ENCODE results near the gene HRAS. TPM values are rescaled to one million over a fixed set of nuclear protein-coding genes. Genes with fewer than 3 reads are reported as not detected.

HRAS gene
- total RNA-seq, 1 experiment from 2014 or later, result 104 TPM

DNA sequence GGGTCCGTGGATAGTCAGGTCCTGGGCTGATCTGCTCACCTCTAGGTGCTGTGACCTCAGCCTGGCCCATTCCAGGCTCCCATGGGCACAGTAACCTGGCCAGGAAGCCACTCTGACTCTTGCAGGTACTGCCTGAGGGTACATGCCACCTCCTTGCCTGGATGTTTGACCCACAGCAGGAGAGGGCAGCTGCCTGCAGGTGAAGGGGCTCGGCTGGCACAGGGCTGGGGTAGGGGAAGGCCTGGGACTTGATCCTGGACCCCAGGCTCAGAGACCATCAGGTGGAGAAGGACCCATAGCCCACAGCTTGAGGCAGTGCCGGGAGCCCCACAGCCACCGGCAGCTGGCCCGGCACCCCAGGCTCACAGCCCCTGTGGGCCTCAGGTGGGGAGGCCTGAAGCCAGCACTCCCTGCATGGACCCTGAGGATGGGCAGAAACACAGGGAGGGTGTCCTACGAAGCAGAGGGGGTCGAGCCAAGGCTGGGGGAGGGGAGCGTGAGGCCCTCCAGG lies 4.7 kb upstream of the HRAS start:
- ATAC-seq (no peak), DNase-seq (ENCODE audit: low read depth, low spot score) (no peak)
- Histone ChIP-seq H3K36me3 (ENCODE audit: control insufficient read depth in 1 of 2, insufficient read depth in 2 of 2, low read length in 2 of 2) (no peaks in the 10 kb centered on the region), H3K9me2 (ENCODE audit: insufficient read depth) (no peaks in the 10 kb centered on the region), H3K9me3 (ENCODE audit: control insufficient read depth in 1 of 2, insufficient read depth in 1 of 2, low read depth in 1 of 2, low read length in 2 of 2) (no peaks in the 10 kb centered on the region), H3K4me2 (ENCODE audit: low read length) (no peak overlapping the region), H3K27me3 (ENCODE audit: insufficient read depth, low read length) (no peaks in the 10 kb centered on the region), H3K9ac (ENCODE audit: low read length) (no peak overlapping the region), H3K4me3 (replicated peaks in 1 of 2; ENCODE audit: low read depth in 1 of 2, low read length in 2 of 2) (no peak overlapping the region), H2AFZ (ENCODE audit: low read depth, low read length, poor library complexity, severe bottlenecking) (no peak overlapping the region), H3K79me2 (ENCODE audit: insufficient read depth, low read length) (peaks cover 7% of the 10 kb centered on the region; the same call in 1 of the 2 replicates), H3K27ac (ENCODE audit: low read depth, low read length) (no peak overlapping the region), H4K20me1 (ENCODE audit: insufficient read depth) (no peaks in the 10 kb centered on the region), H3K4me1 (ENCODE audit: control insufficient read depth in 1 of 2, insufficient read depth in 2 of 2, low read length in 2 of 2) (peaks cover 9 to 24% of the 10 kb centered on the region in 2 experiments; a peak in 3 of 4 replicates)
- RAD21 ChIA-PET (ENCODE audit: low non-redundant PET in 1 of 2, low total read pairs in 2 of 2, uncharacterized antibody in 2 of 2, unreplicated experiment in 2 of 2), result no interaction called here
- TF ChIP-seq EZH2phosphoT487 (IDR thresholded peaks at IDR 0.05; ENCODE audit: borderline replicate concordance), result no peak
- TF ChIP-seq RAD21 (IDR thresholded peaks at IDR 0.05; ENCODE audit: low read depth), result no peak
- no peak for TF ChIP-seq ELF1 (IDR thresholded peaks at IDR 0.05; ENCODE audit: borderline replicate concordance, low read depth)
- TF ChIP-seq EZH2 (IDR thresholded peaks at IDR 0.05), result no peak
- no peak for TF ChIP-seq JUND (IDR thresholded peaks at IDR 0.05)
- no peak for TF ChIP-seq POLR2A (IDR thresholded peaks at IDR 0.05; ENCODE audit: borderline replicate concordance, extremely low read depth, insufficient read depth, insufficient read length)
- no peak for TF ChIP-seq ATF3 (IDR thresholded peaks at IDR 0.05)
- no peak for TF ChIP-seq SIN3A (IDR thresholded peaks at IDR 0.05; ENCODE audit: low read depth)
- TF ChIP-seq, protein P1, sequence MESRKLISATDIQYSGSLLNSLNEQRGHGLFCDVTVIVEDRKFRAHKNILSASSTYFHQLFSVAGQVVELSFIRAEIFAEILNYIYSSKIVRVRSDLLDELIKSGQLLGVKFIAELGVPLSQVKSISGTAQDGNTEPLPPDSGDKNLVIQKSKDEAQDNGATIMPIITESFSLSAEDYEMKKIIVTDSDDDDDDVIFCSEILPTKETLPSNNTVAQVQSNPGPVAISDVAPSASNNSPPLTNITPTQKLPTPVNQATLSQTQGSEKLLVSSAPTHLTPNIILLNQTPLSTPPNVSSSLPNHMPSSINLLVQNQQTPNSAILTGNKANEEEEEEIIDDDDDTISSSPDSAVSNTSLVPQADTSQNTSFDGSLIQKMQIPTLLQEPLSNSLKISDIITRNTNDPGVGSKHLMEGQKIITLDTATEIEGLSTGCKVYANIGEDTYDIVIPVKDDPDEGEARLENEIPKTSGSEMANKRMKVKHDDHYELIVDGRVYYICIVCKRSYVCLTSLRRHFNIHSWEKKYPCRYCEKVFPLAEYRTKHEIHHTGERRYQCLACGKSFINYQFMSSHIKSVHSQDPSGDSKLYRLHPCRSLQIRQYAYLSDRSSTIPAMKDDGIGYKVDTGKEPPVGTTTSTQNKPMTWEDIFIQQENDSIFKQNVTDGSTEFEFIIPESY (IDR thresholded peaks at IDR 0.05; ENCODE audit: extremely low read depth, insufficient replicate concordance, low read length), result no peak
- no peak for TF ChIP-seq ZNF274 (IDR thresholded peaks at IDR 0.05; ENCODE audit: low read depth, low read length)
- no peak for TF ChIP-seq SRF (IDR thresholded peaks at IDR 0.05; ENCODE audit: low read depth)
- TF ChIP-seq, protein P2, sequence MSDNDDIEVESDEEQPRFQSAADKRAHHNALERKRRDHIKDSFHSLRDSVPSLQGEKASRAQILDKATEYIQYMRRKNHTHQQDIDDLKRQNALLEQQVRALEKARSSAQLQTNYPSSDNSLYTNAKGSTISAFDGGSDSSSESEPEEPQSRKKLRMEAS (IDR thresholded peaks at IDR 0.05), result no peak
- TF ChIP-seq EGR1 (IDR thresholded peaks at IDR 0.05; ENCODE audit: low read depth), result no peak
- TF ChIP-seq, protein P3, sequence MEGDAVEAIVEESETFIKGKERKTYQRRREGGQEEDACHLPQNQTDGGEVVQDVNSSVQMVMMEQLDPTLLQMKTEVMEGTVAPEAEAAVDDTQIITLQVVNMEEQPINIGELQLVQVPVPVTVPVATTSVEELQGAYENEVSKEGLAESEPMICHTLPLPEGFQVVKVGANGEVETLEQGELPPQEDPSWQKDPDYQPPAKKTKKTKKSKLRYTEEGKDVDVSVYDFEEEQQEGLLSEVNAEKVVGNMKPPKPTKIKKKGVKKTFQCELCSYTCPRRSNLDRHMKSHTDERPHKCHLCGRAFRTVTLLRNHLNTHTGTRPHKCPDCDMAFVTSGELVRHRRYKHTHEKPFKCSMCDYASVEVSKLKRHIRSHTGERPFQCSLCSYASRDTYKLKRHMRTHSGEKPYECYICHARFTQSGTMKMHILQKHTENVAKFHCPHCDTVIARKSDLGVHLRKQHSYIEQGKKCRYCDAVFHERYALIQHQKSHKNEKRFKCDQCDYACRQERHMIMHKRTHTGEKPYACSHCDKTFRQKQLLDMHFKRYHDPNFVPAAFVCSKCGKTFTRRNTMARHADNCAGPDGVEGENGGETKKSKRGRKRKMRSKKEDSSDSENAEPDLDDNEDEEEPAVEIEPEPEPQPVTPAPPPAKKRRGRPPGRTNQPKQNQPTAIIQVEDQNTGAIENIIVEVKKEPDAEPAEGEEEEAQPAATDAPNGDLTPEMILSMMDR (IDR thresholded peaks at IDR 0.05 in 2 of 3, conservative IDR thresholded peaks at IDR 0.05 in 1 of 3; ENCODE audit: borderline replicate concordance in 1 of 3, insufficient read depth in 1 of 3, low read depth in 2 of 3, low read length in 2 of 3), result no peak
- TF ChIP-seq TCF7L2 (IDR thresholded peaks at IDR 0.05; ENCODE audit: borderline replicate concordance, extremely low read depth, insufficient read depth, insufficient read length), result no peak
- CTCF ChIA-PET, result no interaction called here
- intact Hi-C loops (cut with micrococcal nuclease), result no loop called here
- POLR2A ChIA-PET, result no interaction called here
- no TSS peak for BruUV-seq (replicated peaks)

All from HCT116 (cell line).